Stomach (tissue), 9 donors: ENCODE data around the gene PIGP. TPM values are rescaled to one million over a fixed set of nuclear protein-coding genes. Genes with fewer than 3 reads are reported as not detected.
"Not testable (repeated sequence)": the region's sequence is repeated elsewhere in the genome, so short reads cannot be mapped to it uniquely, and the experiment has no call there.

Experiments used
- DNase-seq, 2 donors: peaks; one replicate each; pipeline versions ENCODE4 v3.0.0 to v3.0.0-alpha.2; 2013 to 2019
- H3K27ac ChIP-seq, 5 donors: fragments of 200-600 bp in 4 of 5; sonication (generic) in 4 of 5; one replicate each; pipeline ENCODE4 v1.5.1; 2013 to 2019; ENCODE audit warnings: mild to moderate bottlenecking in 1 of 5, moderate library complexity in 1 of 5
- H3K27me3 ChIP-seq, 3 donors: fragments of 200-600 bp; sonication (generic); one replicate each; pipeline ENCODE4 v1.5.1; 2017 to 2019; ENCODE audit warnings: mixed run types in 1 of 3
- H3K36me3 ChIP-seq, 4 donors: fragments of 200-600 bp; sonication (generic); 1 replicate in 3 of 4; 2 replicates in 1 of 4; pipeline ENCODE4 v1.5.1; 2016 to 2019
- H3K4me1 ChIP-seq, 4 donors: fragments of 200-600 bp; sonication (generic); one replicate each; pipeline ENCODE4 v1.5.1; 2016 to 2019
- H3K4me3 ChIP-seq, 4 donors: fragments of 200-600 bp; sonication (generic) in 3 of 4; one replicate each; pipeline ENCODE4 v1.5.1; 2016 to 2019; ENCODE audit warnings: mild to moderate bottlenecking in 1 of 4
- H3K9me3 ChIP-seq, 4 donors: fragments of 200-600 bp; sonication (generic); one replicate each; pipeline ENCODE4 v1.5.1; 2016 to 2019
- EP300 ChIP-seq: sonication (generic); formaldehyde crosslinking; IDR thresholded peaks from one replicate; pipeline ENCODE4 v1.6.1; 2017; ENCODE audit warnings: antibody characterized with exemption
- POLR2A ChIP-seq, 4 donors: fragments of 450-650 bp; IDR thresholded peaks; one replicate each; pipeline ENCODE4 v1.6.1; 2016; ENCODE audit warnings: antibody characterized with exemption in 4 of 4, control low read depth in 2 of 4, mild to moderate bottlenecking in 1 of 4, moderate library complexity in 1 of 4
- POLR2AphosphoS5 ChIP-seq, 3 donors: sonication (generic); formaldehyde crosslinking; IDR thresholded peaks; one replicate each; pipeline ENCODE4 v1.6.1; 2016; ENCODE audit warnings: antibody characterized with exemption in 3 of 3
- WGBS, 5 donors: extraction: QIAGEN DNeasy Blood & Tissue Kit in 3 of 5; methylation state at CpG; one replicate each; pipeline versions ENCODE4 v1.1.5 to v1.1.7; 2013 to 2018; 5-methylcytosine and 5-hydroxymethylcytosine counted together
- intact Hi-C: fragments of 100-400 bp; cut with DNase I; formaldehyde crosslinking; loops from one replicate; pipeline ENCODE4 v1.15.1; 2023; ENCODE audit warnings: low total_unique reads
- polyA plus RNA-seq, 3 donors: library from polyadenylated mRNA; stranded (reverse); fragments of 200-250 nt; gene quantifications; one replicate each; pipeline ENCODE4 v1.2.3, GENCODE V29; 2013
- total RNA-seq, 5 donors: library from RNA; depleted of rRNA; stranded (reverse); fragments of >200 nt; gene quantifications; one replicate each; pipeline versions ENCODE4 v1.1.0 to v1.2.3, GENCODE V29; 2014 to 2016
- TF ChIP-seq, protein P1 (sequence below), 7 experiments: fragments of 450-650 bp in 4 of 7; fragments of 200-600 bp in 3 of 7; sonication (generic) in 3 of 7; IDR thresholded peaks; one replicate each; pipeline ENCODE4 v1.5.1; 2016 to 2019; ENCODE audit warnings: antibody characterized with exemption in 7 of 7, control low read depth in 2 of 7, mild to moderate bottlenecking in 1 of 7
- donor health status: healthy with polysubstance abuse.
- donor health status: Bipolar disorder and iron deficiency.
- donor health status: healthy.

Gene PIGP
- total and polyA plus RNA-seq, 8 donors: 7.0 to 115 (median 34.5) TPM

DNA sequence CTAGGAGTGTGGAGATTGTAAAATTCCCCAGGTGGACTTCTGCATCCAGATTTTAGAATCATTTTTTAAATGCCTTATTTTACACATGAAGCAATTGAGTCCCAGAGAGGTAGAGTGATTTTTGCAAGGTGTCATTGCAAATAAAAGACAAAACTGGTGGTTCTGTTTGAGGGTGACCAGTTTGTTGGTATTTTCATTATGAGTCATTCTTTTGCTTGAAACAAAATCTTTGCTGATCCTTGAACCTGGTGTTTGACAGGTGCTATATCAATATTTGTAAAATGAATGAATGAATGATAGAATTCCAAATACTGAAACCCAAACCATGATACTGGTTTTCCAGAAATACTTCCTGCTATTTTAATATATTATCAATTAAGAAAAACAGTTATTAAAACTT lies 44.3 kb upstream of the PIGP start:
- intact Hi-C loops: no loop called here
- Histone ChIP-seq H3K9me3 (no peaks in the 10 kb centered on the region), H3K27me3 (no peaks in the 10 kb centered on the region), H3K27ac (no peak overlapping the region), H3K4me1 (peaks cover 0 to 38% (median 18%) of the 10 kb centered on the region in 4 donors), H3K4me3 (no peak overlapping the region), H3K36me3 (peaks cover 0 to 6% (median 0%) of the 10 kb centered on the region in 4 donors)
- peak in 1 of 2 donors; percentile 8 for DNase-seq
- no peak for TF ChIP-seq POLR2AphosphoS5 (IDR thresholded peaks at IDR 0.05)

DNA sequence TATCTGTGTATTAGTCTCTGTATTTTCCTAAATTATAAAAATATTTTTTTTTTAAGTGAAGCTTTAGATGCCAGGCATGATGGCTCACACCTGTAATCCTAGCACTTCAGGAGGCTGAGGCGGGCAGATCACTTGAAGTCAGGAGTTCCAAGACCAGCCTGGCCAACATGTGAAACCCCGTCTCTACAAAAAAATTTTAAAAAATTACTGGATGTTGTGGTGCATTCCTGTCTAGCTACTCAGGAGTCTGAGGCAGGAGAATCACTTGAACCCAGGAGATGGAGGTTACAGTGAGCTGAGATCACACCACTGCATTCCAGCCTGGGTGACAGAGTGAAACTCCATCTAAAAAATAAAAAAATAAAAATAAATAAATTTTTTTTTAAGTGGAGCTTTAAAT lies 43.6 kb upstream of the PIGP start:
- DNase-seq, H3K27me3 ChIP-seq, intact Hi-C loops, H3K4me3 ChIP-seq, H3K27ac ChIP-seq, H3K9me3 ChIP-seq, H3K36me3 ChIP-seq: not testable (repeated sequence)
- 58 to 75% (median 61%) methylated on average over 2 of the region's 2 CpGs for WGBS, 5 donors
- H3K4me1 ChIP-seq: peaks cover 0 to 38% (median 18%) of the 10 kb centered on the region in 4 donors

DNA sequence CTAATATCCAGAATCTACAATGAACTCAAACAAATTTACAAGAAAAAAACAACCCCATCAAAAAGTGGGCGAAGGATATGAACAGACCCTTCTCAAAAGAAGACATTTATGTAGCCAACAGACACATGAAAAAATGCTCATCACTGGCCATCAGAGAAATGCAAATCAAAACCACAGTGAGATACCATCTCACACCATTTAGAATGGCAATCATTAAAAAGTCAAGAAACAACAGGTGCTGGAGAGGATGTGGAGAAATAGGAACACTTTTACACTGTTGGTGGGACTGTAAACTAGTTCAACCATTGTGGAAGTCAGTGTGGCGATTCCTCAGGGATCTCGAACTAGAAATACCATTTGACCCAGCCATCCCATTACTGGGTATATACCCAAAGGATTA lies 41.4 kb upstream of the PIGP start:
- intact Hi-C loops, DNase-seq, H3K27me3 ChIP-seq, H3K36me3 ChIP-seq, H3K9me3 ChIP-seq, H3K4me3 ChIP-seq, H3K27ac ChIP-seq: not testable (repeated sequence)
- H3K4me1 ChIP-seq: peaks cover 0 to 32% (median 16%) of the 10 kb centered on the region in 4 donors
- 79 to 95% (median 85%) methylated on average over 1 to 3 of the region's 3 CpGs for WGBS, 5 donors

DNA sequence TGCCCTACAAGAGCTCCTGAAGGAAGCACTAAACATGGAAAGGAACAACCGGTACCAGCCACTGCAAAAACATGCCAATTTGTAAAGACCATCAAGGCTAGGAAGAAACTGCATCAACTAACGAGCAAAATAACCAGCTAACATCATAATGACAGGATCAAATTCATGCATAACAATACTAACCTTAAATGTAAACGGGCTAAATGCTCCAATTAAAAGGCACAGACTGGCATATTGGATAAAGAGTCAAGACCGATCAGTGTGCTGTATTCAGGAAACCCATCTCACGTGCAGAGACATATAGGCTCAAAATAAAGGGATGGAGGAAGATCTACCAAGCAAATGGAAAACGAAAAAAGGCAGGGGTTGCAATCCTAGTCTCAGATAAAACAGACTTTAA lies 38.2 kb upstream of the PIGP start:
- intact Hi-C loops, H3K4me1 ChIP-seq, H3K27ac ChIP-seq, H3K9me3 ChIP-seq, H3K4me3 ChIP-seq, DNase-seq, H3K27me3 ChIP-seq: not testable (repeated sequence)
- WGBS, 5 donors: 95 to 98% (median 98%) methylated on average over 4 to 6 of the region's 6 CpGs
- peaks cover 6 to 16% (median 11%) of the 10 kb centered on the region in 4 donors for H3K36me3 ChIP-seq

DNA sequence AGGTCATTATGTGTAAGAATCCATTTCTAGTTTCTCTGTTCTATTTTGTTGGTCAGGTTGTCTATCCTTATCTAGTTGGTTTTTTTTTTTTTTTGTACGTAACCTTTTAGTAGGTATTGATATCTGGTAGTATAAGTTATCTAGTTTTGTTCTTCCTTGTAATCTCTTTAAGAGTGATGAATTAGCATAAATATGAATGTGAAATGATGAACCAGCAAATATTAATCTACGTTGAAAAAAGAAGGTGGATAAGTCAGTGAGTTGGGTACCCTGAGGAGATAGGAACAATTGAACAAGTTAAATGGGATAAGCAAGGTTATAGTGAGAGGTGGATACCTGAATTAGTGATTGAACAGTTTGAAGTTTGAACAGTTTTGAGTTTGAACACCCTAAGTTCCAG lies 34.1 kb upstream of the PIGP start:
- intact Hi-C loops: no loop called here
- H3K27me3 ChIP-seq: no peaks in the 10 kb centered on the region
- no peaks in the 10 kb centered on the region for H3K4me1 ChIP-seq
- H3K9me3 ChIP-seq: peaks cover 0 to 8% (median 4%) of the 10 kb centered on the region in 4 donors
- no peak overlapping the region for H3K27ac ChIP-seq
- peaks cover 6 to 16% (median 11%) of the 10 kb centered on the region in 4 donors for H3K36me3 ChIP-seq
- H3K4me3 ChIP-seq: no peak overlapping the region
- WGBS, 5 donors: 83 to 95% (median 90%) methylated on average over 2 of the region's 2 CpGs
- DNase-seq: no peak
- TF ChIP-seq, protein P1, sequence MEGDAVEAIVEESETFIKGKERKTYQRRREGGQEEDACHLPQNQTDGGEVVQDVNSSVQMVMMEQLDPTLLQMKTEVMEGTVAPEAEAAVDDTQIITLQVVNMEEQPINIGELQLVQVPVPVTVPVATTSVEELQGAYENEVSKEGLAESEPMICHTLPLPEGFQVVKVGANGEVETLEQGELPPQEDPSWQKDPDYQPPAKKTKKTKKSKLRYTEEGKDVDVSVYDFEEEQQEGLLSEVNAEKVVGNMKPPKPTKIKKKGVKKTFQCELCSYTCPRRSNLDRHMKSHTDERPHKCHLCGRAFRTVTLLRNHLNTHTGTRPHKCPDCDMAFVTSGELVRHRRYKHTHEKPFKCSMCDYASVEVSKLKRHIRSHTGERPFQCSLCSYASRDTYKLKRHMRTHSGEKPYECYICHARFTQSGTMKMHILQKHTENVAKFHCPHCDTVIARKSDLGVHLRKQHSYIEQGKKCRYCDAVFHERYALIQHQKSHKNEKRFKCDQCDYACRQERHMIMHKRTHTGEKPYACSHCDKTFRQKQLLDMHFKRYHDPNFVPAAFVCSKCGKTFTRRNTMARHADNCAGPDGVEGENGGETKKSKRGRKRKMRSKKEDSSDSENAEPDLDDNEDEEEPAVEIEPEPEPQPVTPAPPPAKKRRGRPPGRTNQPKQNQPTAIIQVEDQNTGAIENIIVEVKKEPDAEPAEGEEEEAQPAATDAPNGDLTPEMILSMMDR (IDR thresholded peaks at IDR 0.05): no peak
- TF ChIP-seq POLR2AphosphoS5 (IDR thresholded peaks at IDR 0.05): no peak
- no peak for TF ChIP-seq EP300
- no peak for TF ChIP-seq POLR2A (IDR thresholded peaks at IDR 0.05)

DNA sequence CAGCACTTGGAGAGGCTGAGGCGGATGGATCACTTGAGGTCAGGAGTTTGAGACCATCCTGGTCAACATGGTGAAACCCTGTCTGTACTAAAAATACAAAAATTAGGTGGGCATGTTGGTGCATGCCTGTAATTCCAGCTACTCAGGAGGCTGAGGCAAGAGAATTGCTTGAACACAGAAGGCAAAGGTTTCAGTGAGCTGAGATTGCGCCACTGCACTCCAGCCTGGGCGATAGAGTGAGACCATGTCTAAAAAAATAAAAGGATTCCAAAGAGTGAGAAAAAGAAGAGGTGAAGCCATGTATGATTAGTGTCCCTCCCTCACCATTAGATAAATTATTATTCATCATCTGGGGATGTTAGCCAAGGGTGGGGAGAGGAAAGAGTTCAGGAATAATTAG lies 29.9 kb upstream of the PIGP start:
- H3K27ac ChIP-seq, H3K9me3 ChIP-seq, H3K4me1 ChIP-seq, intact Hi-C loops, DNase-seq, H3K27me3 ChIP-seq, H3K4me3 ChIP-seq: not testable (repeated sequence)
- H3K36me3 ChIP-seq: peaks cover 7 to 29% (median 26%) of the 10 kb centered on the region in 4 donors
- 92 to 98% (median 95%) methylated on average over 3 of the region's 3 CpGs for WGBS, 5 donors

DNA sequence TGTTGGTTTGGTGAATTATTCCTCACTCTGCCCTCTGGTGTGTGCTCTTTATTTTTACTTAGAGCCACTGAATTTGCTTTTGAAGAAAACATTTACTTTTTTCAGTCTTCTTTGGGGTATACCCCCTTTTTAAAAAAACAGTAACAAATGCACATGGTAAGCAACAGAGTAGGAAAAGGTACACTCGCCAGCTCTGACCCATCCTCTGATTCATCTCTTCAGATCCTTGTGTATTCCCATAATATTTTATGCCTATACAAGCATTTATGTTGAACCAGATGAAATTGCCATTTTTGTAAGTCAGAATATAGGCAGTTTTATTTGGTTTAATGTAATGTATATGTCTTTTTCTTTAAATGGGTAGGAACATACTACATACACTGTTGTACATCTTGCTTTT lies 28.5 kb upstream of the PIGP start:
- Histone ChIP-seq H3K4me1 (no peaks in the 10 kb centered on the region), H3K36me3 (peaks cover 12 to 42% (median 40%) of the 10 kb centered on the region in 4 donors), H3K27me3 (no peaks in the 10 kb centered on the region), H3K9me3 (no peaks in the 10 kb centered on the region), H3K27ac (no peak overlapping the region), H3K4me3 (no peak overlapping the region)
- intact Hi-C loops: no loop called here
- WGBS, 5 donors: 84 to 94% (median 91%) methylated on average over 1 of the region's 1 CpG
- TF ChIP-seq POLR2A (IDR thresholded peaks at IDR 0.05) (no peak), EP300 (no peak), POLR2AphosphoS5 (IDR thresholded peaks at IDR 0.05) (no peak)
- TF ChIP-seq, protein P1 (IDR thresholded peaks at IDR 0.05): no peak
- no peak for DNase-seq
